Breast epithelium (tissue), 4 donors: ENCODE measurements around the gene IL1R1. TPM values are rescaled to one million over a fixed set of nuclear protein-coding genes. Genes with fewer than 3 reads are reported as not detected.
"Not testable (repeated sequence)": the region's sequence is repeated elsewhere in the genome, so short reads cannot be mapped to it uniquely, and the experiment has no call there.

Experiments used
- DNase-seq, 2 donors: peaks; one replicate each; pipeline ENCODE4 v3.0.0-alpha.2; 2019; ENCODE audit warnings: low spot score in 2 of 2
- H3K27ac ChIP-seq, 2 donors: fragments of 200-600 bp; sonication (generic) in 1 of 2; one replicate each; pipeline ENCODE4 v1.5.1; 2016 to 2019; ENCODE audit warnings: mild to moderate bottlenecking in 1 of 2
- H3K27me3 ChIP-seq, 2 donors: fragments of 200-600 bp; sonication (generic) in 1 of 2; one replicate each; pipeline versions ENCODE4 v1.5.1 to v1.6.0; 2017 to 2019; ENCODE audit warnings: control low read depth in 1 of 2, mild to moderate bottlenecking in 1 of 2
- H3K36me3 ChIP-seq: fragments of 200-600 bp; one replicate; pipeline ENCODE4 v1.5.1; 2019
- H3K4me1 ChIP-seq, 2 donors: fragments of 200-600 bp; sonication (generic); one replicate each; pipeline ENCODE4 v1.5.1; 2016 to 2019; ENCODE audit warnings: control low read depth in 1 of 2
- H3K4me3 ChIP-seq, 3 donors: fragments of 200-600 bp; sonication (generic); 1 replicate in 2 of 3; 2 replicates in 1 of 3; pipeline ENCODE4 v1.5.1; 2016 to 2019; ENCODE audit warnings: mild to moderate bottlenecking in 3 of 3, moderate library complexity in 2 of 3
- H3K9me3 ChIP-seq, 2 donors: fragments of 200-600 bp; sonication (generic) in 1 of 2; one replicate each; pipeline ENCODE4 v1.5.1; 2016 to 2019; ENCODE audit warnings: control low read depth in 1 of 2
- CTCF ChIP-seq, 3 donors: fragments of 450-650 bp; IDR thresholded peaks; one replicate each; pipeline ENCODE4 v1.5.1; 2016 to 2017; ENCODE audit warnings: antibody characterized with exemption in 3 of 3, mild to moderate bottlenecking in 3 of 3, moderate library complexity in 3 of 3
- POLR2A ChIP-seq: fragments of 450-650 bp; IDR thresholded peaks from one replicate; pipeline ENCODE4 v1.6.1; 2016; ENCODE audit warnings: antibody characterized with exemption, mild to moderate bottlenecking, moderate library complexity
- POLR2AphosphoS5 ChIP-seq, 3 donors: sonication (generic); formaldehyde crosslinking; IDR thresholded peaks; one replicate each; pipeline ENCODE4 v1.6.1; 2017; ENCODE audit warnings: antibody characterized with exemption in 3 of 3
- intact Hi-C: fragments of 100-400 bp; cut with DNase I; formaldehyde crosslinking; loops from one replicate; pipeline ENCODE4 v1.15.1; 2023; ENCODE audit warnings: low total_unique reads
- total RNA-seq, 3 donors: library from RNA; depleted of rRNA; stranded (reverse); fragments of >200 nt; gene quantifications; one replicate each; pipeline ENCODE4 v1.1.0, GENCODE V29; 2016

IL1R1 gene
- total RNA-seq, 3 donors from 2014 or later, result 127 to 206 (median 136) TPM

GRCh38 chr2:102103284-102103683 lies 39.3 kb upstream of the IL1R1 start:
- no peaks in the 10 kb centered on the region for H3K36me3 ChIP-seq
- H3K9me3 ChIP-seq, result no peaks in the 10 kb centered on the region
- intact Hi-C loops, result no loop called here
- DNase-seq, result no peak
- no peak overlapping the region for H3K4me3 ChIP-seq
- no peak for TF ChIP-seq CTCF (IDR thresholded peaks at IDR 0.05)
- no peak for TF ChIP-seq POLR2AphosphoS5 (IDR thresholded peaks at IDR 0.05)
- no peak for TF ChIP-seq POLR2A
- no peaks in the 10 kb centered on the region for H3K27me3 ChIP-seq
- no peaks in the 10 kb centered on the region for H3K4me1 ChIP-seq
- H3K27ac ChIP-seq, result no peak overlapping the region

GRCh38 chr2:102103992-102104871 lies 38.3 kb upstream of the IL1R1 start:
- TF ChIP-seq POLR2AphosphoS5 (IDR thresholded peaks at IDR 0.05), result peak in 2 of 3 donors; percentile 13 to 19
- TF ChIP-seq POLR2A, result no peak
- Histone ChIP-seq H3K27ac (peak overlapping the region; percentile 77), H3K4me1 (no peaks in the 10 kb centered on the region), H3K36me3 (no peaks in the 10 kb centered on the region), H3K4me3 (peak overlapping the region; percentile 42 to 64 (median 47)), H3K27me3 (no peaks in the 10 kb centered on the region), H3K9me3 (no peaks in the 10 kb centered on the region)
- peak in 1 of 2 donors; percentile 49 for DNase-seq
- intact Hi-C loops, result no loop called here

GRCh38 chr2:102106133-102106556 lies 36.4 kb upstream of the IL1R1 start:
- Histone ChIP-seq H3K4me1 (no peaks in the 10 kb centered on the region), H3K9me3 (no peaks in the 10 kb centered on the region), H3K27me3 (no peaks in the 10 kb centered on the region), H3K36me3 (no peaks in the 10 kb centered on the region), H3K27ac (peak overlapping the region; percentile 13 to 16), H3K4me3 (peak overlapping the region; percentile 25 to 64 (median 47))
- TF ChIP-seq POLR2AphosphoS5 (IDR thresholded peaks at IDR 0.05), result no peak
- TF ChIP-seq POLR2A, result no peak
- no peak for TF ChIP-seq CTCF (IDR thresholded peaks at IDR 0.05)
- intact Hi-C loops, result no loop called here
- no peak for DNase-seq

- peak overlapping the region in 1 of 2 donors; percentile 13 for H3K27ac ChIP-seq
- intact Hi-C loops, H3K36me3 ChIP-seq, DNase-seq, H3K4me3 ChIP-seq, H3K4me1 ChIP-seq, H3K9me3 ChIP-seq, H3K27me3 ChIP-seq: not testable (repeated sequence)
These were observed 35.5 kb upstream of the IL1R1 start for GRCh38 chr2:102106813-102107740.

- Histone ChIP-seq H3K4me1 (no peaks in the 10 kb centered on the region), H3K9me3 (no peaks in the 10 kb centered on the region), H3K27ac (no peak overlapping the region), H3K4me3 (no peak overlapping the region), H3K36me3 (no peaks in the 10 kb centered on the region), H3K27me3 (no peaks in the 10 kb centered on the region)
- intact Hi-C loops, result no loop called here
- no peak for DNase-seq
- TF ChIP-seq POLR2A (no peak), POLR2AphosphoS5 (IDR thresholded peaks at IDR 0.05) (no peak), CTCF (IDR thresholded peaks at IDR 0.05) (no peak)
These were observed 34.8 kb upstream of the IL1R1 start for GRCh38 chr2:102107741-102108070.
